ENCODE results near the gene RNF41.
A peak's percentile ranks its signal among the peaks of the same experiment; 100 is the strongest.
"Not testable (repeated sequence)": the region's sequence is repeated elsewhere in the genome, so short reads cannot be mapped to it uniquely, and the experiment has no call there.

RNF41 gene

GRCh38 chr12:56221757-56222530, at the start of gene RNF41:
Gene RNF41, minus strand, starts transcription at chr12:56221922. Its CDS starts 7,875 bp downstream, at chr12:56214047.
- peak; percentile 92 for DNase-seq

- DNase-seq: no peak
Observed at GRCh38 chr12:56271031-56271430, 49.3 kb upstream of the RNF41 start.

- no peak for DNase-seq
Observed at GRCh38 chr12:56267443-56268071, 45.8 kb upstream of the RNF41 start.

GRCh38 chr12:56266693-56267442, 45.1 kb upstream of the RNF41 start, which contains the start of gene COQ10A:
Gene COQ10A, plus strand, starts transcription at chr12:56266942. Its CDS starts 177 bp downstream, at chr12:56267119.
- DNase-seq: peak; percentile 90

GRCh38 chr12:56266068-56266692, 44.5 kb upstream of the RNF41 start:
- not testable (repeated sequence) for DNase-seq

- DNase-seq: not testable (repeated sequence)
Observed at GRCh38 chr12:56262955-56263354, 41.2 kb upstream of the RNF41 start.

GRCh38 chr12:56261503-56262232, 39.9 kb upstream of the RNF41 start:
- DNase-seq: no peak

- DNase-seq: no peak
Observed at GRCh38 chr12:56260921-56261320, 39.2 kb upstream of the RNF41 start.

- no peak for DNase-seq
Observed at GRCh38 chr12:56260380-56260779, 38.7 kb upstream of the RNF41 start.

GRCh38 chr12:56258820-56259183, 37.1 kb upstream of the RNF41 start:
- no peak for DNase-seq

GRCh38 chr12:56258068-56258819, 36.5 kb upstream of the RNF41 start, which contains the start of gene ANKRD52:
Gene ANKRD52, minus strand, starts transcription at chr12:56258384. Its CDS starts 115 bp downstream, at chr12:56258269.
- peak; percentile 44 for DNase-seq

GRCh38 chr12:56257491-56258067, 35.9 kb upstream of the RNF41 start:
- peak; percentile 38 for DNase-seq

GRCh38 chr12:56257071-56257470, 35.3 kb upstream of the RNF41 start:
- no peak for DNase-seq

- no peak for DNase-seq
Observed at GRCh38 chr12:56256326-56256960, 34.7 kb upstream of the RNF41 start.

- DNase-seq: no peak
Observed at GRCh38 chr12:56255671-56256070, 33.9 kb upstream of the RNF41 start.

GRCh38 chr12:56253091-56253490, 31.4 kb upstream of the RNF41 start:
- DNase-seq: no peak

- no peak for DNase-seq
Observed at GRCh38 chr12:56252649-56253048, 30.9 kb upstream of the RNF41 start.

GRCh38 chr12:56248711-56249110, 27.0 kb upstream of the RNF41 start:
- no peak for DNase-seq

- no peak for DNase-seq
Observed at GRCh38 chr12:56247923-56248322, 26.2 kb upstream of the RNF41 start.

GRCh38 chr12:56244494-56244893, 22.8 kb upstream of the RNF41 start:
- DNase-seq: no peak

- no peak for DNase-seq
Observed at GRCh38 chr12:56243731-56244181, 22.0 kb upstream of the RNF41 start.
